ENCODE results near the gene HJURP.

The HJURP gene

DNA sequence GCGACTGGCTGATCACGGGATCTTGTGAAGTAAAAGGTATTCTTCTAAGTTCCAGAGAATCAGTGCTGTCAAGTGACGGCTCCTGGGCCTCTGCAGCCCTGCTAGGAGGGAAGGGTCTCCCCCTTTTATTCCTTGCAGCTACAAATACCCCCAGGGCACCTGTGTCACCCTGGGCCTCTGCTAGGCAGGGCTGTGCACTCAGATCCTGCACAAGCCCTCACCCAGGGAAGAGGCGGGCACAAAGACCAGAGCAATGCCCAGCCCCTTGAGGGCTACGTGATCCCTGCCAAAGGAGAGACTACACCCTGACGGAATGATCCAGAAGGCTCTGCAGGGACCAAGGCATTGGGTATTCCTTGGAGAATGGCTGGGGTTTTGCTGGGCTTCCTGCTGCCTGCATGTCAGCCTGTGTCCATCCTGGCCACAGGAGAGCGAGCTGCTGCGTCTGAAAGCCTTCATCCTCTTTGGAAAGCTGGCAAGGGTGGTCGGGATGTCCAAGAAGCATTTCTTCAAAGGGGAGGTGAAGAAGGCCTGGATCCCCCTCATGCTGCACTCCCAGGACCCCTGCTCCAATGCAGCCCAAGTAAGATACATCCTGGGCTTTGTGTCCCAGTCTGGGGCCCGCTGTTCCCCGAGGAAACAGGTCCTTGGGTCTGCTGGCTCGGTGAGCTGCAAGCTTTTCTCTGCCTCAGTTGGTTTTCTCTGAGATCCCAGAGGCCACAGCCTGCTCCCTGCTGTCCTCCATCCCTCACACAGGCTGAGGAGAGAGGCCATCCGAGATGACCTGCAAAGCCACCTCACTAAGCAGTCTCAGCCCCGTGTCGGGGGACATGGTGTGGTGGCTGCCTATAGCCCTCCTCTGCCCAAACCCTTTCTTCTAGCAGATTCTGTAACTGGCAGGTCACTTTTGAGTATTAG is 24.9 kb downstream of the HJURP start:
- DNase-seq, result no peak

DNA sequence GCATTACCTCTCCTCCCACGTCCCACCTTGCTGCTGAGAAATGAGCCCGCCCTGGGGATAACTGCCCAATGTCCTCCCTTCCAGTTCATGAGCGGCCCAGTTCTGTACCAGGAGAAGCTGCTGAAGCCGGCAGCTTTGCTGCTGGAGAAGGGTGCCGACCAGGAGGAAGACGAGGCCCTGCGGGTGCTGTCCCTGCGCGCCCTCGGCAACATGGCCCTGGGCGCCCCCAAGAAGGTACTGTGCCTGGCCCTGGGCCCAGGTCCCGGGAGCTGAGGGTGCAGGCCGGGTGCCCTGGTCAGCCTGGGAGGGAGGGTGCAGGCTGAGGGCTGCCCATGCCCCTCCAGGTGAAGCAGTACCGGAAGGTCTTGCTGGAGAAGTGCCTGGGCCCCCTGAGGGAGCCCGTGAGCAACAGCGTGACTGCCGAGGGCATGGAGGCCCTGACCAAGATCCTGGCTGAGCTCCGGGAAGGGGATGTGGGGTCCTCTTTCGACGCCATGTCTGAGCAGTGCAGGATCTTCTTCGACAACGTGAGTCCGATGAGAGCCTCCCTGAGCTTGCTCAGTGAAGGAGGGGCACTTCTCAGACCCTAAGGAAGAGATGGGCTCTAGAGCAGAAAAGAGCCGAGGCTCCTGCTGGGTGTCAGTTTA is 25.7 kb downstream of the HJURP start:
- DNase-seq, result no peak

GRCh38 chr2:233824373-233824772 is 30.0 kb downstream of the HJURP start:
- no peak for DNase-seq

DNA sequence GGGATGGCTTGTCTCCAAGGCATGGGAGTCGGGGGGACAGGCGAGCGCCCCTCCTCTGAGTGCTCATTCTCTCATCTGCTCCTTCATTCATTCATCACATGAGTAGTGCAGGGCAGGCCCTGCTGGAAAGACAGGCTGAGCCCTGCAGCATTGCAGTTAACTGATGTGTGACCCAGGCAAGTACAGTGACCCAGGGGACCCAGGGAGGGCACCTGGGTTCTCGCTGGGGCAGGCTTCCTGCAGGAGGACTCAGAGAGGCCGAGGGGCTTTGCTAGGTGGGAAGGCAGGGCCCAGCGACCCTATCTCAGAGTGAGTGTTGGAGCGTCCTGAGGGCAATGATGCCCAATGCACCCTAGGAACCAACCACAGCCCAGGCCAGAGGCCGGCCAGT is 30.6 kb downstream of the HJURP start:
- no peak for DNase-seq

DNA sequence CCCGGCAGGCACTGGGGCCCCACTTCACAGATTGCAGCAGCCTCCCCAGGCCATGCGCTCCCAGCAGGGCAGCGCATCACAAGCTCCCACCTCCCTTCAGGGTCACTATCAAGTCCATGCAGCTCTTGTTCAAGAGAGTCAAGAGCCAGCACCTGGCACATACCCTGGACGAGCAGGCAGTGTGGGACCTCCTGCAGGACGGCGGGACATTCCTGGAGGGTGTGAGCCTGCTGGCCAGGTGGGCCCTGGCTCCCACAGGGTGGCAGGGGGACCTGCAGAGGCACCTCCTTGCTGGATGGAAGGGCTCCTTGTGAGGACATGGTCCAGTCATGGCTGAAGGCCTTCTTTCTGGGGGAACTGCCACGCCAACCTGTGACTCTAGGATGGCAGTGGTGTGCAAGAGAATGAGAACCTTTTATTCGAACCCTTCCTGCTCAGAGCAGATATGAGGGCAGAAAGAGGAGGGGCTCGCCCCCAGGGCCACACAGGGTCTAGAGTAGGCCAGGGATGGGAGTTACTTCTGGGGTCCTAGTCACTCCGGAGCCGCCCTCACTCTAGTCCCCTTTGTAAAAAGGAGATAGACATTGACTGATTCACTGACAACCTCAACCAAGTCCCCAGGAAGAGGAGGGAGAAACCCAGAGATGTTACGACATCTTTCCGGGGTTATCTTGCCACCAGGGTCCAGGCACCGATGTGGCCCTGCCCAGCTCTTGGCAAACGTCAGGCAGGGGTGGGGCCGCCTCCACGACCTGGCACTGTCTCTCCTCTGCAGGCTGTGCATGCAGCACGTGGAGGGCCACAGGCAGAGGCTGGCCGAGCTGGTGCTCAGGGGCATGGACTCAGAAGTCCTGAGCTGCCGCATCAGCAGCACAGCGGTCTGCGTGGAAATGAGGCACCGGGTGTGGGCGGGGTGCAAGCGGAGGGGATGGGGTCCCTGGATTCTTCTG is 31.3 kb downstream of the HJURP start:
- no peak for DNase-seq

DNA sequence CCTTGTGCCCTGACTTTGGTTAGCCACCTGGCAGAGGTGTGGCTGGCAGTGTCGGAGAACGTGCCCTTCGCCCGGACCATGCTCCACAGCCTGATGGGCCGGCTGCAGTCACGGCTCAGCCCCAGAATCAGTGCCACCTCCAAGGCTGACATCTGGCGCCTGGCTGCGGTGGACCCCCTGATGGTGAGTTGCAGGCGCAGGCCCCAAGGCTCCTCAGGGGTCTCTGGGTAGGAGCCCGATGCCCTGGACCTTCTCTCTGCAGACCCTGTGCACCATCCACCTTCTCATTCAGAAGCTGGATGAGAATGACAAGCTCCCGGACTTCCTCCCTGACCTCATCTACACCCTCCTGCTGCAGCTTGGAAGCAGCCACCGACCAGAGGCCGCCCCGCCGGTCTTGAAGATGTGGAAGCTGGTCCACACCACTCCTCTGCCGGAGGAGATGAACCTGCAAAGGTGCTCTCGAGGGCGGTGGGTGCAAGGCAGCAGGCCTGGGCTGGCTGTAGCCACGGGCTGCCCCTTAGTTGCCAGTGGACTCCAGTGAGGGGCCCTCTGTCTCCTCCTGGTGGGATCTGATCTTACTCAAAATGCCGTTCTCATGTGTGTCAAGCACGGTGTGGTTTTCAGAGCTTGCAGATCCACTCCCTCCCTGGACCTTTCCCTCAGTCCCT is 32.1 kb downstream of the HJURP start:
- DNase-seq, result no peak

GRCh38 chr2:233821709-233822100 is 32.6 kb downstream of the HJURP start:
- DNase-seq, result no peak

DNA sequence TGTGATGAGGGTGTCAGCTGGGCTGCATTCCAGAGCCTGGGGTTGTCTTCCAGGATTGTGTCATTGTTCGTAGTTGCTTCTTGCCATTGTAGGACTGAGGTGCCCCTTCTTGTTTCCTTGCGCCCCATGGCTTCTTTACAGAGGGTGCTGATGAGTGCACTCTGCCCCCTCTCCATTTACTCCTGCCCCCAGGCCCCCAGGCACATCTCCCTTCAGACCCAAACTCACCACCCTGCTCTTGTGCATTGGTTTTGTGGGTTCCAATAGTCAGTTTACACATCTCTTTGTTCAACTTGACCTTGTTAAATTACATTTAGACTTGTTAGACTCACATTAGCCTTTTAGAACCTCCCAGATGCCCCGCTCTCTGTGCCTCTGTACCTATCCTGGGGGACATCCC is 33.1 kb downstream of the HJURP start:
- DNase-seq, result no peak

- DNase-seq, result no peak
Observed at GRCh38 chr2:233820774-233821105, 33.6 kb downstream of the HJURP start.

DNA sequence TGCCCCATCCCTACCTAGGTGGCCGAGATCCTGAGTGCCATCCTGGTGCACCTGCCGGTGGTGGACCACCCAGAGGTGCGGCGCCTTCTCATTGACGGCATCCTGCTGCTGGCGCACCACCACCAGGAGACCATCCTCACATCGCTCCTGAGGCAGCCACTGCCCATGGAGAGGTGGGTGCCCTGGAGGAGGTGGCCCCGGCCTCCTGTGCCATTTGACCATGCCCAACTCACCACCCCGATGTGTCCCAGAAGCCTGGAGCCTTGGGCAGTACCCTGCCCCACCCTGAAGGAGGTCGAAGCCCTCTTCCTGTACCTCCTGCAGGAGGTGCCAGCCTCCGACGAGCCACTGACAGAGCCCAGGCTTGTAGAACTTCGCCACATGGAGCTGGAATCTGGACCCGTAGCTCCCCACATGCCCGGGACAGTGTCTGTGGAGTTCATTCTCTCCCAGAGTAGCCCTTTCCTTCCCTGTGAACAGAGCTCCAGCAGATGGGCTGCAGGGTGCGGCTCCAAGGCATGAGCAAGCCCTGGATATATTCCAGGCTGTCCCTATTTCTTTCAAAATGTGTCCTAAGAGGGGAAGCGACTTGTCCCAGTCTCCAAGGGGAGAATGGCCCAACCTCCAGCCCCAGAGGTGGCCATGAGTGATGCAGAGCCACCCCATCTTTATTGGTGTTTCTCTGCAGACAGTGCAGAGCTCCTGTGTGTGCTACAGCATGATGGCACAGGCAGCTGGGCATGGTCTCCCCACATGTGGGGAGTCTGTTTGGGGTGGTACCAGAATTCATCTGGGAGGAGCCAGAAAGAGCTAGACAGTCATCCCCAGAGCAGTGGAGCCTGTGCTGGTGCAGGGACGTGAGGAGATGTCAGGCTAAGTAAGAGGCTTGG is 34.2 kb downstream of the HJURP start:
- no peak for DNase-seq

- no peak for DNase-seq
Observed at GRCh38 chr2:233818639-233819621, 35.4 kb downstream of the HJURP start.

DNA sequence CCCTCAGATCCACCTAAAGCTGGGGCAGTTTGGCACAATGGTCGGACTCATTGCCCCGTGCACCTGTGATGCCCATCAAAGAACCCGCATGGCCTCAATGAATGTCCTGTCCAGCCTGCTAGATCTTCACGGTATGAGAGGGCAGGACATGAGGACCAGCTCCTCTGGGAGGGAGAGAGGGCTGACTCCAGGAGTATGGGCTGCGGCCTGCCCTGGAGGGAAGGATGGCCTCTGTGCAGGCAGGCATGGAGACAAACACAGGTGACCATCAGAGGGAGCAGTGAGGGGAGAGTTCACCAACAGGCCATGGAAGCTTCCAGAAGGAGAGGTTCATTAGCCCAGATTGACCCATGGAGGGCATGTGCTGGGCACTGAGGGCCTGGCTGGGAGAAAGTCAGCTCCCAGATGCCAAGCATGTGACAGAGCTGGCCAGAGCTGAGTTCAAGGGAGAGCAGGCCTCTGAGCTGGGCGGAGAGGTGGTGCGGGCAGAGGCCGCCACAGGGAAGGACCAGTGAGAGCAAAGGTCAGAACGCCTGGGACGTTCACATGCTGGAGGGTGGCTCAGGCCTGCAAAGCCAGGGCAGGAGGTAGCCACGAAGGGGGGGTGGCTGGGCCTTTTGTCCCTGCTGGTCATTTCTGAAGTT is 36.2 kb downstream of the HJURP start:
- DNase-seq, result no peak

GRCh38 chr2:233817361-233817911 is 36.9 kb downstream of the HJURP start:
- DNase-seq, result no peak

DNA sequence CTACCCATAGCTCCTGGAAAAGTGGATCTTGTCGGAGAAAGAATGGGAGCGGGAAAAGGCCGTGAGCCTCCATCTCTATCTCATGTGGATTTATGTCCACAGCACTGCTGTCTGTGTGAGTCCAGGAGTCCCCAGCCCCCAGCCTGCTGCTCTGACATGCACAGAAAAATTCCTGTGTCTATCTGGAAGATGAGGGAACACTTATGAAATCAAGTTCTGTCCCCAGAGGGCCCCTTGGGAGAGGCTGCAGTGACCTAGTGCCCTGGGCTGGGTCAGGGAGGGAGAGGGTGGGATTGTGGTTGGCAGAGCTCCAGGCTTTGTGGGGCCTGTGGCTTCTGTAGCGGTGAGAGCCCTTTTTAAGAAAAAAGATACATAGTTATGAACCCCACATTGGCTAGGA is 37.6 kb downstream of the HJURP start:
- DNase-seq, result no peak

DNA sequence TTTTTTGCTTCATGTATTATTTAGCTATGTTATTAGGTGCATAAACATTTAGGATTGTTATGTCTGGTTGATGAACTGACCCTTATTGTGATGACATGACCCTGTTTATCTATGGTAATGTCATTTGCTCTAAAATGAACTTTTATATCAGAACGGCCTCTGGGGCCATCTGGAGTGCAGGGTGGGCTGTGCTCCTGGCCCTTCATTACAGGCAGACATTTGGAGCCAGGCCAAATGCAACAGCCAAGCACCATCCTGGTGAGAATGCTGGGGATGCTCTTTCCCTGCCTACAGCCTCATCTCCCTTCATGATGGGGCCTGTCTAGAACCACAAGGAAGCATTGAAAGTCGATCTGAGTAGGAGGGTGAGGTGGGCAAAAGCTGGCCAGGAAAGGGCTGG is 38.0 kb downstream of the HJURP start:
- DNase-seq, result no peak

DNA sequence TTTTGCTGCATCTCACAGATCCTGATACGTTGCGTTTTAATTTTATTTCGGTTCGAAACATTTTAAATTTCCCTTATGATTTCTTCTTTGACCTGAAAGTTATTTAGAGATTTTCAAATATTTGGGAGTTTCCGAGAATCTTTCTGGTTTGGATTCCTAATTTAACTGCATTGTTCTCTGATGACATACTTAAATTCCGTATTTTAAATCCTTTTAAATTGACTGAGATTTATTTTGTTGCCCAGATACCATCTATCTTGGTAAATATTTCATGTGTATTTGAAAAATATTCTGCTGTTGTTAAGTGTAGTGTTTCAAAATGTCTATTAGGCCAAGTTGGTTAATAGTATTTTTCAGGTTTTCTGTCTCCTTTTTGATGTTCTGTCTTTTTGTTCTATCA is 38.5 kb downstream of the HJURP start:
- no peak for DNase-seq

DNA sequence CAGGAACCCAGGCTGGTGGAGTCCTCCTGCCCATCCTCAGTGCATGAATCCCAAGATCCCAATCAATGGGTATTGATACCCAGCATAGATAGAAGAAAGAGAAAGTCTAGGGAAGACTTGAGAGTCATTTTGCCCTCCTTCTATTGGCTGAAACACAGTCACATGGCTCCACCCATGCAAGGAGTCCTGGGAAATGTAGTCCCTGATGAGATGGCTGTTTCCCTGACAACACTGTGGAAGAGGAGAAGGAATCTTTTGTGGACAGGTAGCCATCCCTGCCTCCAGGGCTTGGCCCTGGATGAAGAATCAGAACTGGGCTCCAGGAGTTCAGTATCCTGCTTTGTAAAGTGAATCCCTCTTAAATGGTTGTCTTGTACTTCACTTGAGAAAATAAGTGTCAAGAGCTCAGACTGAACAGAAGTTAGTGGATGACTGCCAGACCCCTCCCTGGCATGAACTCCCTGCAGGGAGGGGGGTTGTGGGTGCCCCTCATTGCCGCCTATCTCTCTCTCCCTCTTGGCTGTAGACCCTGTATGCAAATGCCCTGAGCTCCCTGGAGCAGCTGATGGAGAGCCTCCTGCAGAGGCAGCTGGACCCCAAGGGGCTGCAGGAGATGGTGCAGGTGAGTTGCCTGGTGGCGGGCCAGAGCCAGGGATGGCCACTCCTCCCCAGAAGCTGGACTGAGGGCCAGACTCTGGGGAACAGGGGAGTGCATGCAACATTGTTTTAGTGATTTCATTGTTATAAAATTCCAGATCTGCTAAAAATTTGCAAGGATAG is 40.1 kb downstream of the HJURP start:
- DNase-seq, result no peak

DNA sequence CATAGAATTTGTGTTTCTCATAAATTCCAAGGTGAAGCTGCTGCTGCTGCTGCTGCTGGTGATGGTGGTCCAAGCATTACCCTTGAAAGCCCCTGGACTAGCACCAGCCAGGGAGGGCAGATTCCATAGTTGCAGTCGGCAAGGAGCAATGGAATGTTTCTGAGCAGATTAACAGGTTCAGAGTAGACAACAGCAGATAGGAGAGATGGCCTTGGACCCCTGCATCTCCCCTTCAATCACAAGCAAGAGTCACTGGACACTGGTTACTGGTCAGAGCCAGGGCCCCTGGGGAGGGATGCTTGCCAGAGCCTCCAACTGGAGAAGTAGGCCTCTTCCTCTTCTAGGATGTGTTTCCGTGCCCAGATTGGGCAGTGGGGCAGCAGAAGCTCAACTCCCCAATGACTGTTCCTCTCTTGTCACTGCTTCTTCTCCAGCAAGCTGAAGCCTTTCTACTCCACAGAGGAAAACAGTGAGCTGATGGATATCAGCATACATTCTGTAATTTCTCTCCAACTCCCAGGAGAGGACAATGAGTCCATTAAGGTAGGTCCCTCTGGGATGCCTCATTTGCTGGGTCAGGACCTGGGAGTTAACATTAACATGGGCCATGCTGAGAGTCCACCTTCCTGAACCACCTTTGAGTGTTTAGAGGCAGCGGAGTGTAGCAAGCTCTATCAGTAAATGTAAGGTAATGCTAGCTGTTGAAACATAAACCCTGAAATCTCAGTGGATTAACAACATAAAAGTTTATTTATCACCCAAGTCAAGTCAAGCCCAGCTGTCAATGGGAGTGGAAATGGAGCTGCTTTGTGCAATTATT is 40.9 kb downstream of the HJURP start:
- DNase-seq, result no peak

All from amniotic stem cell (primary cell).